GM12873 (cell line): Measurements from ENCODE around the gene NXN.

Source experiments
- CTCF ChIP-seq: IDR thresholded peaks from 2 replicates; pipeline ENCODE4 v1.5.1; 2012; ENCODE audit warnings: low read depth, mild to moderate bottlenecking, moderate library complexity, low read length, control low read depth; ENCODE audit not compliant: insufficient read depth; ENCODE audit errors: missing control alignments

Gene NXN

GRCh38 chr17:806781-807522 lies 172.6 kb downstream of the NXN start:
- TF ChIP-seq CTCF, result no peak

GRCh38 chr17:806346-806745 lies 173.2 kb downstream of the NXN start:
- no peak for TF ChIP-seq CTCF

GRCh38 chr17:804541-805435 lies 174.8 kb downstream of the NXN start:
- no peak for TF ChIP-seq CTCF

GRCh38 chr17:802901-803881 lies 176.4 kb downstream of the NXN start:
- no peak for TF ChIP-seq CTCF

GRCh38 chr17:802481-802880 lies 177.1 kb downstream of the NXN start:
- no peak for TF ChIP-seq CTCF

GRCh38 chr17:801660-802059 lies 177.9 kb downstream of the NXN start:
- no peak for TF ChIP-seq CTCF
